LNCAP (cell line): ENCODE measurements around the gene HBZ.
"Not testable (repeated sequence)": the region's sequence is repeated elsewhere in the genome, so short reads cannot be mapped to it uniquely, and the experiment has no call there.

ENCODE experiments used
- CTCF ChIP-seq: fragments of 450-650 bp; IDR thresholded peaks from 2 replicates; pipeline ENCODE4 v1.5.1; 2017; ENCODE audit warnings: mild to moderate bottlenecking

HBZ gene

GRCh38 chr16:166375-167121, 14.1 kb downstream of the HBZ start:
- TF ChIP-seq CTCF = no peak

GRCh38 chr16:167122-167690, 14.8 kb downstream of the HBZ start:
- no peak for TF ChIP-seq CTCF

GRCh38 chr16:168424-168823, 16.0 kb downstream of the HBZ start:
- TF ChIP-seq CTCF = no peak

- TF ChIP-seq CTCF = no peak
Observed at GRCh38 chr16:169014-169413, 16.6 kb downstream of the HBZ start.

GRCh38 chr16:170788-171187, 18.3 kb downstream of the HBZ start:
- TF ChIP-seq CTCF = no peak

- TF ChIP-seq CTCF = not testable (repeated sequence)
Observed at GRCh38 chr16:172374-172941, 20.0 kb downstream of the HBZ start, which contains the start of gene HBA2. TSS of gene HBA2 (plus strand) at chr16:172876. CDS start at chr16:172913, 37 bp downstream.

GRCh38 chr16:175011-175949, 22.8 kb downstream of the HBZ start:
- no peak for TF ChIP-seq CTCF
